GM23248 (cell line): ENCODE results near the gene BAHCC1. TPM values are rescaled to one million over a fixed set of nuclear protein-coding genes. Genes with fewer than 3 reads are reported as not detected.

Experiments
- DNase-seq: peaks from one replicate; pipeline ENCODE4 v3.0.0-alpha.2; 2015
- H2AFZ ChIP-seq: fragments of 200-600 bp; sonication (generic); 2 replicates; pipeline ENCODE4 v1.6.1; 2016; ENCODE audit warnings: antibody characterized with exemption
- H3F3A ChIP-seq: fragments of 200-600 bp; sonication (generic); 2 replicates; pipeline ENCODE4 v1.6.1; 2016; ENCODE audit warnings: mild to moderate bottlenecking, antibody characterized with exemption, mixed run types; ENCODE audit not compliant: insufficient read depth
- H3K27ac ChIP-seq: fragments of 200-600 bp; sonication (generic); 2 replicates; pipeline ENCODE4 v1.5.1; 2016; ENCODE audit warnings: mild to moderate bottlenecking
- H3K27me3 ChIP-seq: fragments of 200-600 bp; sonication (generic); replicated peaks from 2 replicates; pipeline ENCODE4 v1.6.1; 2016; ENCODE audit warnings: mild to moderate bottlenecking; ENCODE audit not compliant: insufficient read depth
- H3K36me3 ChIP-seq: fragments of 200-600 bp; sonication (generic); 2 replicates; pipeline ENCODE4 v1.6.1; 2016; ENCODE audit warnings: low read depth, mild to moderate bottlenecking
- H3K4me1 ChIP-seq: fragments of 200-600 bp; sonication (generic); 2 replicates; pipeline ENCODE4 v1.6.1; 2016; ENCODE audit warnings: mild to moderate bottlenecking; ENCODE audit not compliant: insufficient read depth
- H3K4me2 ChIP-seq: fragments of 200-600 bp; sonication (generic); one replicate; pipeline ENCODE4 v1.6.1; 2016; ENCODE audit warnings: mild to moderate bottlenecking; ENCODE audit not compliant: unreplicated experiment
- H3K4me3 ChIP-seq: fragments of 200-600 bp; sonication (generic); 2 replicates; pipeline ENCODE4 v1.5.1; 2016; ENCODE audit warnings: mild to moderate bottlenecking
- H3K79me2 ChIP-seq: fragments of 200-600 bp; sonication (generic); 2 replicates; pipeline ENCODE4 v1.6.1; 2016; ENCODE audit warnings: mild to moderate bottlenecking; ENCODE audit not compliant: insufficient read depth
- H3K9ac ChIP-seq: fragments of 200-600 bp; sonication (generic); 2 replicates; pipeline ENCODE4 v1.6.1; 2016; ENCODE audit warnings: mild to moderate bottlenecking
- H3K9me2 ChIP-seq: fragments of 200-600 bp; sonication (generic); 2 replicates; pipeline ENCODE4 v1.6.1; 2016; ENCODE audit warnings: mixed run types, mild to moderate bottlenecking, moderate library complexity; ENCODE audit not compliant: insufficient read depth
- H3K9me3 ChIP-seq: fragments of 200-600 bp; sonication (generic); one replicate; pipeline ENCODE4 v1.6.1; 2017; ENCODE audit warnings: low read depth
- H4K20me1 ChIP-seq: fragments of 200-600 bp; sonication (generic); 2 replicates; pipeline ENCODE4 v1.6.0; 2016; ENCODE audit not compliant: insufficient read depth
- EZH2 ChIP-seq: fragments of 200-600 bp; sonication (generic); IDR thresholded peaks from 2 replicates; pipeline ENCODE4 v1.6.1; 2018; ENCODE audit warnings: antibody characterized with exemption, mild to moderate bottlenecking; ENCODE audit not compliant: insufficient read depth, poor library complexity, severe bottlenecking
- EZH2phosphoT487 ChIP-seq: fragments of 200-600 bp; sonication (generic); IDR thresholded peaks from 2 replicates; pipeline ENCODE4 v1.6.1; 2018; ENCODE audit warnings: antibody characterized with exemption, moderate library complexity, mild to moderate bottlenecking, low read depth; ENCODE audit not compliant: insufficient read depth
- WGBS, 2 experiments: methylation state at CpG; one replicate each; pipeline ENCODE4 v1.1.6; 2015 to 2017; ENCODE audit warnings: low lambda C conversion rate in 2 of 2, low coverage in 1 of 2; ENCODE audit errors: missing lambda C conversion rate in 2 of 2; 5-methylcytosine and 5-hydroxymethylcytosine counted together
- in situ Hi-C: fragments of 300-500 bp; cut with MboI; formaldehyde crosslinking; loops from 2 replicates; pipeline ENCODE4 v1.15.0; 2020
- polyA plus RNA-seq: library from polyadenylated mRNA; unstranded; fragments of >200 nt; fragmentation: Nextera tagmentation; extraction: Ambion mirVana; gene quantifications from 2 replicates; pipeline ENCODE4 v1.2.1, GENCODE V29; 2016
- total RNA-seq: library from RNA; depleted of rRNA; stranded (reverse); fragments of >200 nt; shearing (Covaris generic); gene quantifications from 2 replicates; pipeline ENCODE4 v1.2.3, GENCODE V29; 2014

BAHCC1 gene
- total and polyA plus RNA-seq, 2 experiments from 2014 or later, result 1.3 to 3.0 TPM

- H3K9me2 ChIP-seq, result no peaks in the 10 kb centered on the region
- 20 to 22% methylated on average over 34 to 35 of the region's 38 CpGs for WGBS, 2 experiments
- H3K9me3 ChIP-seq, result no peaks in the 10 kb centered on the region
- H3K79me2 ChIP-seq, result no peaks in the 10 kb centered on the region
- H2AFZ ChIP-seq, result no peak overlapping the region
- peak overlapping the region; percentile 35 for H3K4me2 ChIP-seq
- H3K4me3 ChIP-seq, result no peak overlapping the region; the same call in 1 of the 2 replicates
- H3F3A ChIP-seq, result peaks cover 5% of the 10 kb centered on the region; the same call in 1 of the 2 replicates
- peak; percentile 89 for DNase-seq
- H4K20me1 ChIP-seq, result no peaks in the 10 kb centered on the region
- peaks cover 38% of the 10 kb centered on the region for H3K4me1 ChIP-seq
- TF ChIP-seq EZH2phosphoT487 (no peak), EZH2 (no peak)
- peak overlapping the region; percentile 86 for H3K27ac ChIP-seq
- in situ Hi-C loops, result no loop called here
- H3K27me3 ChIP-seq, result no peaks in the 10 kb centered on the region
- H3K9ac ChIP-seq, result peak overlapping the region; percentile 62
- H3K36me3 ChIP-seq, result no peaks in the 10 kb centered on the region
Measured at GRCh38 chr17:81417049-81417878, 22.0 kb downstream of the BAHCC1 start.

GRCh38 chr17:81417879-81418709 lies 22.8 kb downstream of the BAHCC1 start:
- Histone ChIP-seq H3F3A (peaks cover 6% of the 10 kb centered on the region; the same call in 1 of the 2 replicates), H3K36me3 (no peaks in the 10 kb centered on the region), H3K4me3 (no peak overlapping the region; the same call in 1 of the 2 replicates), H3K9me2 (no peaks in the 10 kb centered on the region), H3K9ac (peak overlapping the region; percentile 62), H3K4me1 (peaks cover 47% of the 10 kb centered on the region), H3K27ac (peak overlapping the region; percentile 86), H2AFZ (no peak overlapping the region), H3K9me3 (no peaks in the 10 kb centered on the region), H3K4me2 (peak overlapping the region; percentile 35), H3K79me2 (no peaks in the 10 kb centered on the region), H3K27me3 (no peaks in the 10 kb centered on the region), H4K20me1 (no peaks in the 10 kb centered on the region)
- WGBS, 2 experiments, result 48% methylated on average over 21 to 23 of the region's 23 CpGs
- TF ChIP-seq EZH2 (no peak), EZH2phosphoT487 (no peak)
- DNase-seq, result no peak
- in situ Hi-C loops, result no loop called here

- H3K27ac ChIP-seq, result peak overlapping the region; percentile 86
- no peaks in the 10 kb centered on the region for H3K36me3 ChIP-seq
- TF ChIP-seq EZH2, result no peak
- no peak for TF ChIP-seq EZH2phosphoT487
- H2AFZ ChIP-seq, result no peak overlapping the region
- peak overlapping the region; percentile 83; the same call in 1 of the 2 replicates for H3K9ac ChIP-seq
- no peaks in the 10 kb centered on the region for H4K20me1 ChIP-seq
- H3K27me3 ChIP-seq, result no peaks in the 10 kb centered on the region
- H3K9me2 ChIP-seq, result no peaks in the 10 kb centered on the region
- no peaks in the 10 kb centered on the region for H3K9me3 ChIP-seq
- peak overlapping the region; percentile 76 for H3K4me2 ChIP-seq
- peak; percentile 59 for DNase-seq
- WGBS, 2 experiments, result 33 to 37% methylated on average over 13 to 14 of the region's 14 CpGs
- H3K4me1 ChIP-seq, result peaks cover 52% of the 10 kb centered on the region
- no peak overlapping the region for H3K4me3 ChIP-seq
- in situ Hi-C loops, result no loop called here
- H3F3A ChIP-seq, result peaks cover 6% of the 10 kb centered on the region; the same call in 1 of the 2 replicates
- peaks cover 3% of the 10 kb centered on the region; the same call in 1 of the 2 replicates for H3K79me2 ChIP-seq
Measured at GRCh38 chr17:81418710-81419318, 23.6 kb downstream of the BAHCC1 start.
